Activated CD8-positive, alpha-beta memory T cell treated with anti-CD3 and anti-CD28 coated beads, Interleukin-2, amount 50 U/mL, for 1 hour (primary cell): Measurements from ENCODE around the gene VAV2.

Source experiments
- DNase-seq: peaks from one replicate; pipeline ENCODE4 v3.0.0-alpha.2; 2020; ENCODE audit errors: extremely low read depth

Gene VAV2

GRCh38 chr9:133813749-133814585 is 178.2 kb downstream of the VAV2 start:
- no peak for DNase-seq

DNA sequence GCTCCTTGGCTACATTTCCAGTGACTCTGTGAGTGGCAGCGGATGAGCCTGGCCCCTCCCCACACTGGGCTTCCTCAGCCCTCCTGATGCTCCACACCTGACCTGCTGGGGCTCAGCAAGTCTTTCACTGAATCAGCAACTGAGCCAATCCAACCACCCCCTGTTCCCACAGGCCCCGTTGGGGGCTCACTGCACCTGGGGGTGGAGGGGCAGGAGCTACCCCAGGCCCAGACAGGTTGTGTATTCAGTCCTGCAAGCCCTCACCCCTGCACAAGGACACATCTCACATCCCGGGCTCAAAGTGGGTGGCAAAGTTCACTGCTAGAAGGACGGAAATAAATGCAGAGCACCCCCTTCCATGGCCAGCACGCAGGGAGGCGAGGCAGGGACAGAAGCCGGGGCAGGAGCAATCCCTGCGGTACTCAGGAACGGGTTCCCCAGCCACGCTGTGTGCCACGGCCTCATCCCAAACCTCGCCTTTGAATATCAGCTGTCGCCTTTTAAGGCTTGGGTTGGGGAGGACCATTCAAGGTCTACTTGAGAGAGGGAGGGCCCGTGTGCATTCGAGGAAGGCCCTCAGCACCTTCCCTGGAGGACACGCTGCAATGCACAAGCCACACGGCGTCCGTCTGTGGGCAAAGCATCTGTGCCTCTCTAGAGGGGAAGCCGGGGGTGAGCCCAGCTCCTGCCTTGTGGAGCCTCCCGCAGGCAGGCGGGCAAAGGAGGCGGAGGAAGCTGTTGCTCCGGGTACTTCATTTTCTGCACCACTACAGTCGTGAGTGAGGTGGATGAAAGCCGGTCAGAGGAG is 179.0 kb downstream of the VAV2 start:
- DNase-seq: no peak

DNA sequence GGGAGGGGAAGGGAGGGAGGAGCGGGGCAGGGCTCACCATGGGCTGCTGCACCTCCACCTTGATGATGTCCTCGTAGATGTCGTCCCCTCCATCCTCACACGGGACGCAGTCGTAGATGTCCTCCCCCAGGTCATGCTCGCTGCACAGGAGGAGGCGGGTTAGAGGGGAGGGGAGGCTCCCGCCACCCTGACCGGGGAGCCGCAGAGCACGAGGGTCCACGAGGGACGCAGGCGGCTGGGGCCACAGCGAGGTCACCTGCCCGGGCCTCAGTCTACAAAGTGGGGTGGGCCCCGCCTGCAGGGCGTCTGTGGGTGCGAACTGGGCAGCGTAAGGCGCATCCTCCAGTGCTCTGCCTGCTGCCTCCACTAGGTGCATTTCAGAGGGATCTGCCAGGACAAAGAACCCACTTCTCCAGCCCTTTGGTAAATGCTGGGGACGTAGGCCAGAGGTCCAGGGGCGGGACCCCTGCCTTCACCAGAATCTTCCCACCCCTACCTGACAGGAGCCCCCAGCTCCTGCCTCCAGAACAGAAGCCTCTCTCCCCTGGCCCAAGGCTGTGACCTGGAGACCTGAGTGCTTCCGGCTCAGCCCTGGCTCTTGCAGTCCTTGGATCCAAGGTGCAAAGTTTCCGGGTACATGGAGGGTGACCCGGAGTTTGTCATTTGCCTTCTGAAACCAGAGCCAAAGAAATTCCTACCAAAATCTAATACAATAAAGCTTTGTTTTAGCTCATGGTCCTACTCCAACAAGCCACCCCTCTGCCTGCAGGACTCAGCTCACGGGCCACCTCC is 179.9 kb downstream of the VAV2 start:
- DNase-seq: no peak

- DNase-seq: no peak
These were observed 180.7 kb downstream of the VAV2 start for GRCh38 chr9:133811471-133811870.

DNA sequence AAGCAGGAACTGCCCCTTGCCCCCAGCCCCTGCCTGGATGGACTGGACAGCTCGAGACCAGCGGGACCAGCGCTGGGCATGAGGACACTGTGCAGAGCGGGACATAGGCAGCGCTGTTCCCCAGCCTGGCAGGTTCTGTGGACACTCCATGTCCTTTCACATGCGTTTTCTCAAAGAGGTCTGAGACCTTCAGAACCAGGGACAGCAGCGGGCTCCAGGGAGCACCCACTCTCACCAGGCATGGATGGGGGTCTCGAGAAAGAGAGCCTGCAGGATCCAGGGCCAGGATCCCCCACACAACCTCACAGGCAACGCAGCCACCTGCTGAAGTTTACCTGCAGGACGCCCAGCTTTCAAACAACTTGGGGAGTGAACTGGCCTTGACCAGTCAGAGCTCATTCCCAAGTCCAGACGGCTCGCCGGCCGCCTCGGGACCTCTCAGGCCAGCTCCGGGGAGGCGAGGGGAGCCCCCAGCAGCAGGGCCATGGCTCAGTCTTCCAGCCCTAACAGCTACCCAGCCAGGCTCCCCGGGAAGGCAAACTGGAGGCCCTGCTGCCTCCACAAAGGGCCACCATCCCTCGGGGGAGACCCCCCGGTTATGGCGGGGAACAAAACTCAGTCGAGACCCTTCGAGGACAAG is 181.4 kb downstream of the VAV2 start:
- DNase-seq: no peak

- no peak for DNase-seq
These were observed 182.8 kb downstream of the VAV2 start for GRCh38 chr9:133809335-133809734.

- no peak for DNase-seq
These were observed 184.3 kb downstream of the VAV2 start for GRCh38 chr9:133807818-133808217.

GRCh38 chr9:133807037-133807436 is 185.1 kb downstream of the VAV2 start:
- DNase-seq: no peak

DNA sequence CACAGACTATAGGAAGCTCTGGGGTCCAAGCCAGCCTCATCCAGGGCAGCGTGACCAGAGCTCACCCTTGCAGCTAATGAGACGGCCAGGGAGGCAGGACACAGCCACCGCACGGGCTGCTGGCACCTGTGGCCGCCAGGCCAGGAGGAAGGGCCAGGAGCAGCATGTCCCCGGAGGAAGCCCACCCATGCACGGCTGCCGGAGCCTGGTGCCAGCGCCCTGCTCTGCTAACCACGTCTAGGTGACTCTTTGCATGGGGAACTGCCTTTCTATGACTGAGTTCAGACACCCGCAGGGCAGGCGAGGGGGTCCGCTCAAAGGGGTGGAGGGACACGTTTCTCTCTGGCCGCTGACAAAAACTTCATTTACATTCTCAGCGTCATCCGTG is 185.5 kb downstream of the VAV2 start:
- no peak for DNase-seq

DNA sequence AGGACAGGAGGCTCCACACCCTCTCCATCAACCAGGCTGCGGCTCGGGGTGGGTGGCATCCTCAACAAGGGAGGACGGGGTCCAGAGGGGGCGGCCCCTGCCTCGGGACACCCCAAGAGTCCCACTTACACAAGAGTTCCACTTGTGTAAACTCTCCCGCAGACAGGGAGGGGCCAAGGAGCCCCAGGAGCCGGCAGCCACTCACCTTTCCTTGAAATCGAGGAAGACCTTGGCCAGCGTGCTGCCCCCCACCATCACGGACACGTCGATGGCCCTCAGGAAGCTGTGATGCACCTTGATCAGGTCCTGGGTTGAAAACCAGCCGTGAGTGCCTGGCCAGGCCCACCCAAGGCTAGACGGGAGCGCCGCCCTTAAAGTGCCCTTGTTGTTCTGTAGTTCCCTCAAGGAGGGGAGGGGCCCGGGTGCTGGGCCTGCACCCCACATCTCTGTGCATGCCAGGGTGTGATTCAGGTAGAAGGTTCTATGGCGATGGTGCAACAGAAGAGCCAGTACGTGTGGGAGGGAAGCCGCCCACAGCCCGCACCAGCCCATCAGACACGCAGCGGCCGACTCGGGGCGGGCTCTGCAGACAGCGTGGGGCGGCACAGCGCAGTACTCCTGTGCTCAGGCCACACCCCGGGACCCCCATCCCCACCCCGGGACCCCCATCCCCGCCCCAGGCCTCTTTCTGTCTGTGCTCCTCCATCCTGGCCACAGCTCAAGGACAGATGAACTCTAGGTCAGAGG is 186.1 kb downstream of the VAV2 start:
- DNase-seq: no peak

DNA sequence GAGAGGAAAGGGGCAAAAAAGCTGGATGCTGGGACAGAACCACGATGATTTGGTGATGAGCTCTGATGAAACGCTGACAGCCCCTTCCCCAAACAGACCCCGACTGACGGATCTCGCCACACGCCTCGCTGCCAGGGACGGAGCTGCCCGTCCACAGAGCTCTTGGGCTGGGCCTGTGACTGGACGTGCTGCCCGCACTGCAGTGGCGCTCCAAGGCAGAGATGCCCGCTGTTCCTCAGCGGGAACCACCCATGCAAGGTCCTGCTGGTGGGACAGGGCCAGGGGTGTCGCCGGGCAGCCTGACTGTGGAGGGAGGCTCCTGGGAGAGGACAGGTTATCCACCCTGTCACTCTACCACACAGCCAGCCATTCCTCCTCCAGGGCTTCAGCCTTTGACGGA is 187.9 kb downstream of the VAV2 start:
- no peak for DNase-seq

GRCh38 chr9:133803745-133804144 is 188.4 kb downstream of the VAV2 start:
- no peak for DNase-seq

DNA sequence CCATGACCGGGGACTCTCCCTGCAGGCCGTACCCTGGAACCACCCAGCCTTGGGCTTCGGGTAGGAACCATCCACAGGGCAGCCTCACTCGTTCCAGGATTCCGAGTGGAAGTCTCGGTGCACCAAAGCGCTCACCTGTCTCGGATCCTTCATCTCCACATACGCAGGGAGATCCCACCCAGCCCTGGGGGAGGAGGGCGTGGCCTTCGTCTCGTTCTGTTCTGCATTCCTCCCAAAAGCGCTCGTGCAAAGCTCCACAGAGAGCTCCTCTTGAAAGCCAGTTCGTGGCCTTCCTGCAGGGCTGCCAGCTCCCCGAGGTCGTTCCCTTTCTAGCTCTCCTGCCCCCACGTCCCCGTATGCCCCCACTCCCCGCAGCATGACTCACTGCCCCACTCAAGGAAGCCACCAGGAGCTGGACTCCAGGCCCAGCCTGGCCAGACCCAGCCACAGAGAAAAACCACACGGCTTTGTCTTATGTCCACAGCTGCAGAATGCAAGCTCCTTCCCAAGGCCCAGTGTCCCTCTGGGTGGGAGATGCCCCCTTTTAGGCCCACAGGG is 189.0 kb downstream of the VAV2 start:
- DNase-seq: no peak

- no peak for DNase-seq
These were observed 190.4 kb downstream of the VAV2 start for GRCh38 chr9:133801739-133802138.

- DNase-seq: no peak
These were observed 191.9 kb downstream of the VAV2 start for GRCh38 chr9:133800266-133800665.

- no peak for DNase-seq
These were observed 192.4 kb downstream of the VAV2 start for GRCh38 chr9:133799716-133800115.

DNA sequence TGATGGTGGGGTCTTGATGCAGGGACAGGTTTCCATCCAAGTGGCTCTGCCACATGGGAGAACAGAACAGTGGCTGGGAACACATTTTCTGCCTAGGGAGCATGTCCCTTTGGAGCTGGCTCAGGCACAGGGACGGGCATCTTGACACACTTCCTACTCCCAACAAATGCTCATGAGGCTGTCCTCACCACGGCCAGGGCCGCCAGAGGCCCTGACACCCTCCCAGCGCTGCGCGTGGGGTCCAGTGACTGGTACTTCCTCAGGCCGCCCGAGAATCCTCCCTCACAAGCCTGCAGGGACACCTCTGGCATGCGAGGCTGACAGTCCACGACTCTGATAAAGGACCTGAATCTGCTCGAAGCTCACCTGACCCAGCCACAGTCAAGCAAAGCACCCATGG is 193.0 kb downstream of the VAV2 start:
- DNase-seq: no peak

- no peak for DNase-seq
These were observed 194.0 kb downstream of the VAV2 start for GRCh38 chr9:133798160-133798559.

DNA sequence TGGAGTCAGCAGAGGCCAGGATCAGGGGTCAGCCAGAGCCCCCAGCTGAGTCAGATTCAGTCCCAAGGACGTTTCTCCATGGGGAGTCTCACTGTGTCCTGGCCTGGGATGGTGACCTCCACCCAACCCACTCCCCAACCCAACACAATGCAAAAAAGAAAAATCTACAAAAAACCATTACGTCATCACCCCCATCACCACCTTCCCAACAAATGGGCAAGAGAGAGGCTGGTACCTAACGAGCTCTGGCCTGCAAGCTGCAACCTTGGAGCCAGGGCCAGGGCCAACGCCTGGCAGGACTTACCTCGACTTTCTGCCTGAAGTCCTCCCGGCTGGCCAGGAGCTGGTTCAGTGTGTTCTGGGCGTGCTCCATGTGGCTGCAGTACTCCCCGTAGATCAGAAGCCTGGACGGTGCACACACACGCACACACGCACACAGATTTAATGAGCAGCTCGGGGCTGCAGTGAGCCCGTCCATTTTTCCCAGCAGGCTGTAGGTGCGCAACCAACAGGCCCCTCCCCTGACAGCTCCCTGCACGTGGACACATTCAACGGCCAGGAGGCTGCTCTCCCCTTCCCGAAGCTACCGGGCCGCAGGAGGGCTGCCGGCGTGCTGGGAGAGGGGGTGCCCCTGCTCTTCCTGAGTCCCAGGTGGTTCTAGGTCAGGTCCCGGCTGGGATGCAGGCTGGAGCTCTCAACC is 194.6 kb downstream of the VAV2 start:
- no peak for DNase-seq

DNA sequence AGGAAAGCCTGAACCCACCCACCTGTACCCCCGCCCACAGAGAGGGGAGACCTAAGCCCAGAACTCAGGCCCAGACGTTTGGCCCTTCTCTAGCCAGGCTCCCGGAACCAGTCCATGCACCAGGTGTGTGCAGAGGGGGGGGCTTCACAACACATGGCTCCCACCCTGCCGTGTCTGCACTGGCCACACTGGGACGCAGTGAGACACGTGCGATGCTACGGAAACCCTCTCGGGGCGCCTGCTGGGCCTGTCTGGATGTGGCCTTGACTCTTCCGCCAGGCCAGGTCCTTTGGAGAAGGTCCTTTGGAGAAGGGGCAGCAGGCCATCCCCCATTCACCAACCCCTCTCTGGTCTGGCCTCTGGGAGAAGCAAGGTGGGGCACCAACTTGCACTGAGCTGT is 195.6 kb downstream of the VAV2 start:
- DNase-seq: no peak
